ENCODE results near the gene CEP72. TPM values are rescaled to one million over a fixed set of nuclear protein-coding genes. Genes with fewer than 3 reads are reported as not detected.

Gene CEP72
- total and polyA plus RNA-seq, 2 of the 13 experiments (the other 11 are each of a cell fraction or from before 2014, with no cell fraction given) = 3.4 to 9.4 TPM

DNA sequence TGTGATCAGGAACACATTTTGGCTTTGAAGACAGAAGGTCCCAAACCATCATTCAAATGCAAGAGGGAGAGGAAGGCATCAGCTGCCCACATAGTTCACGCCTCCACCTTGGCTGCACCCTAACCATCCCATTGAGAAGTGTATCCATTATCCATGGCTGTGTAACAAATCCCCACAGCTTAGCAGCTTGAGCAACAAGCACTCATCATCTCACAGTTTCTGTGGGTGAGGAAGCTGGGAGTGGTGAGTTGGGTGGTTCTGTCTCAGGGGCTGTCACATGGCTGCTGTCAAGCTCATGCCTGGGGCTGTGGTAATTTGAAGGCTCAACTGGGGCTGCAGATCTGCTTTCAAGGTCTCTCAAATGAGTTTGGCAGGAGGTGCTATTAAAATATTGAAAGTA, 23.0 kb upstream of the CEP72 start:
- H3K4me3 ChIP-seq (replicated peaks in 1 of 3; ENCODE audit: insufficient read depth in 1 of 3, low read depth in 2 of 3, low read length in 3 of 3) = no peak overlapping the region
- H3K9me3 ChIP-seq (ENCODE audit: low read length) = no peaks in the 10 kb centered on the region
- intact Hi-C loops (cut with micrococcal nuclease; ENCODE audit: unreplicated experiment) (no loop called here), in situ Hi-C loops (cut with HindIII; ENCODE audit: extremely low pct_ligation_motif_present, low pct_unique_long_range_greater_than_20kb) (no loop called here)
- FAIRE-seq = no peak
- H3K79me2 ChIP-seq (ENCODE audit: insufficient read depth, low read length) = no peaks in the 10 kb centered on the region
- H3K9ac ChIP-seq (ENCODE audit: insufficient read depth, low read depth, low read length) = no peak overlapping the region
- CTCF ChIA-PET (ENCODE audit: low intra/inter-chr PET ratio, low total read pairs) = no interaction called here
- TF ChIP-seq MAF1 (CRISPR knock-in tag; IDR thresholded peaks at IDR 0.05; ENCODE audit: borderline replicate concordance) (no peak), ZNF746 (CRISPR knock-in tag; IDR thresholded peaks at IDR 0.05) (no peak), HMGXB4 (CRISPR knock-in tag; IDR thresholded peaks at IDR 0.05; ENCODE audit: borderline replicate concordance in 1 of 2, low read depth in 1 of 2) (no peak), ZNF143 (CRISPR knock-in tag; IDR thresholded peaks at IDR 0.05) (no peak), MTA1 (CRISPR knock-in tag; IDR thresholded peaks at IDR 0.05; ENCODE audit: borderline replicate concordance) (no peak), GTF2F1 (IDR thresholded peaks at IDR 0.05; ENCODE audit: low read length) (no peak), ZNF260 (CRISPR knock-in tag; IDR thresholded peaks at IDR 0.05; ENCODE audit: borderline replicate concordance, low read depth) (no peak), HOXA3 (CRISPR knock-in tag; IDR thresholded peaks at IDR 0.05) (no peak), GTF3A (CRISPR knock-in tag; conservative IDR thresholded peaks at IDR 0.05) (no peak), CAMTA2 (CRISPR knock-in tag; IDR thresholded peaks at IDR 0.05; ENCODE audit: borderline replicate concordance) (no peak), KAT8 (CRISPR knock-in tag; IDR thresholded peaks at IDR 0.05) (no peak), ZNF367 (CRISPR knock-in tag; IDR thresholded peaks at IDR 0.05; ENCODE audit: borderline replicate concordance) (no peak)
- TF ChIP-seq, protein P1, sequence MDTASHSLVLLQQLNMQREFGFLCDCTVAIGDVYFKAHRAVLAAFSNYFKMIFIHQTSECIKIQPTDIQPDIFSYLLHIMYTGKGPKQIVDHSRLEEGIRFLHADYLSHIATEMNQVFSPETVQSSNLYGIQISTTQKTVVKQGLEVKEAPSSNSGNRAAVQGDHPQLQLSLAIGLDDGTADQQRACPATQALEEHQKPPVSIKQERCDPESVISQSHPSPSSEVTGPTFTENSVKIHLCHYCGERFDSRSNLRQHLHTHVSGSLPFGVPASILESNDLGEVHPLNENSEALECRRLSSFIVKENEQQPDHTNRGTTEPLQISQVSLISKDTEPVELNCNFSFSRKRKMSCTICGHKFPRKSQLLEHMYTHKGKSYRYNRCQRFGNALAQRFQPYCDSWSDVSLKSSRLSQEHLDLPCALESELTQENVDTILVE (CRISPR knock-in tag; IDR thresholded peaks at IDR 0.05) = no peak
- peaks cover 10% of the 10 kb centered on the region; the same call in 1 of the 2 replicates for H3K4me1 ChIP-seq (ENCODE audit: insufficient read depth, low read length)
- H2AFZ ChIP-seq (ENCODE audit: low read length) = no peak overlapping the region
- no peaks in the 10 kb centered on the region for H4K20me1 ChIP-seq (ENCODE audit: insufficient read depth, low read length)
- ATAC-seq = no peak
- no peak overlapping the region for H3K27ac ChIP-seq (ENCODE audit: extremely low read length, insufficient read depth, low read length)
- POLR2A ChIA-PET = no interaction called here
- H3K4me2 ChIP-seq (ENCODE audit: low read depth, low read length) = no peak overlapping the region
- BruUV-seq (replicated peaks) = no TSS peak
- DNase-seq (ENCODE audit: low spot score) = no peak
- 50% methylated on average over 1 of the region's 1 CpG for WGBS (ENCODE audit: low lambda C conversion rate)
- H3K27me3 ChIP-seq (ENCODE audit: control insufficient read depth in 1 of 2, insufficient read depth in 2 of 2, low read length in 2 of 2) = peaks cover 2 to 22% of the 10 kb centered on the region in 2 experiments
- H3K36me3 ChIP-seq (replicated peaks in 1 of 2; ENCODE audit: control insufficient read depth in 1 of 2, insufficient read depth in 2 of 2, low read length in 2 of 2) = no peaks in the 10 kb centered on the region

All from HepG2 (cell line).